HEK293T (cell line): ENCODE measurements around the gene PDZD7.

ENCODE experiments used
- CTCF ChIA-PET: fragments of 350-600 bp; formaldehyde crosslinking; extraction: SDS; loops from one replicate; lab custom pipeline; 2021; ENCODE audit warnings: antibody characterized with exemption, inconsistent platforms; lab: Yijun Ruan, JAX
- POLR2A ChIA-PET: fragments of 350-600 bp; formaldehyde crosslinking; extraction: SDS; loops from one replicate; lab custom pipeline; 2020; ENCODE audit warnings: antibody characterized with exemption, inconsistent platforms; lab: Yijun Ruan, JAX
- DNase-seq: peaks from one replicate; pipeline ENCODE4 v3.0.0; 2012; ENCODE audit warnings: mixed read lengths; ENCODE audit errors: extremely low spot score
- ARNT ChIP-seq: fragments of 450-650 bp; IDR thresholded peaks from 2 replicates; pipeline ENCODE4 v1.6.1; 2017; ENCODE audit warnings: mild to moderate bottlenecking
- BHLHE40 ChIP-seq: fragments of 450-650 bp; IDR thresholded peaks from 2 replicates; pipeline ENCODE4 v1.6.1; 2016; ENCODE audit warnings: mild to moderate bottlenecking, moderate library complexity, borderline replicate concordance
- CTBP1 ChIP-seq: fragments of 450-650 bp; IDR thresholded peaks from 2 replicates; pipeline ENCODE4 v1.6.1; 2016; ENCODE audit warnings: borderline replicate concordance
- ELF4 ChIP-seq: fragments of 450-650 bp; IDR thresholded peaks from 2 replicates; pipeline ENCODE4 v1.6.1; 2017; ENCODE audit warnings: antibody characterized with exemption
- FOXA1 ChIP-seq: fragments of 450-650 bp; IDR thresholded peaks from 2 replicates; pipeline ENCODE4 v1.6.1; 2016; ENCODE audit warnings: mild to moderate bottlenecking
- FOXK2 ChIP-seq: fragments of 450-650 bp; IDR thresholded peaks from 2 replicates; pipeline ENCODE4 v1.6.1; 2016; ENCODE audit warnings: mild to moderate bottlenecking
- FOXM1 ChIP-seq: fragments of 450-650 bp; IDR thresholded peaks from 2 replicates; pipeline ENCODE4 v1.6.1; 2017; ENCODE audit warnings: mild to moderate bottlenecking, borderline replicate concordance
- HDGF ChIP-seq: fragments of 450-650 bp; IDR thresholded peaks from 2 replicates; pipeline ENCODE4 v1.6.1; 2017; ENCODE audit warnings: antibody characterized with exemption, borderline replicate concordance
- L3MBTL2 ChIP-seq: fragments of 450-650 bp; conservative IDR thresholded peaks from 2 replicates; pipeline ENCODE4 v1.6.1; 2016; ENCODE audit warnings: mild to moderate bottlenecking
- LEF1 ChIP-seq: fragments of 450-650 bp; IDR thresholded peaks from 2 replicates; pipeline ENCODE4 v1.6.1; 2017; ENCODE audit warnings: mild to moderate bottlenecking, borderline replicate concordance
- NFRKB ChIP-seq: fragments of 450-650 bp; IDR thresholded peaks from 2 replicates; pipeline ENCODE4 v1.6.1; 2016; ENCODE audit warnings: mild to moderate bottlenecking, moderate library complexity
- SP1 ChIP-seq: fragments of 450-650 bp; IDR thresholded peaks from 2 replicates; pipeline ENCODE4 v1.6.1; 2017
- SUZ12 ChIP-seq: fragments of 450-650 bp; IDR thresholded peaks from 2 replicates; pipeline ENCODE4 v1.6.1; 2016; ENCODE audit warnings: mild to moderate bottlenecking
- TARDBP ChIP-seq: fragments of 450-650 bp; IDR thresholded peaks from 2 replicates; pipeline ENCODE4 v1.6.1; 2016
- ZNF384 ChIP-seq: fragments of 450-650 bp; IDR thresholded peaks from 2 replicates; pipeline ENCODE4 v1.6.1; 2016
- TF ChIP-seq, protein P1 (sequence below): fragments of 450-650 bp; IDR thresholded peaks from 2 replicates; pipeline ENCODE4 v1.6.1; 2016

The PDZD7 gene

DNA sequence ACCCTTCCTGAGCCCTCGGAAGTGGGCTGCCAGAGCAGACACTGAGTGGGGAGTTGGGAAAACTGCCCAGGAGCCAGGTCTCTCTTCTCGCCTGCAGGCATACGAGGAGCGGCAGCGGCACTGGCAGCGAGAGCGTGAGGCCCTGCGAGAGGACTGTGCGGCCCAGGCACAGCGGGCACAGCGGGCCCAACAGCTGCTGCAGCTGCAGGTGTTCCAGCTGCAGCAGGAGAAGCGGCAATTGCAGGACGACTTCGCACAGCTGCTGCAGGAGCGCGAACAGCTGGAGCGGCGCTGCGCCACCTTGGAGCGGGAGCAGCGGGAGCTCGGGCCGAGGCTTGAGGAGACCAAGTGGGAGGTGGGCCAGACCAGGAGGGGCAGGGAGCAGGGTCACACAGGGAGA, 25.6 kb downstream of the PDZD7 start:
- TF ChIP-seq BHLHE40 (no peak), SP1 (no peak), FOXM1 (no peak), HDGF (no peak), ZNF384 (no peak), CTBP1 (no peak), NFRKB (no peak), L3MBTL2 (no peak), ARNT (no peak), FOXK2 (no peak), ELF4 (no peak), LEF1 (no peak), FOXA1 (no peak), SUZ12 (no peak), TARDBP (no peak)
- TF ChIP-seq, protein P1, sequence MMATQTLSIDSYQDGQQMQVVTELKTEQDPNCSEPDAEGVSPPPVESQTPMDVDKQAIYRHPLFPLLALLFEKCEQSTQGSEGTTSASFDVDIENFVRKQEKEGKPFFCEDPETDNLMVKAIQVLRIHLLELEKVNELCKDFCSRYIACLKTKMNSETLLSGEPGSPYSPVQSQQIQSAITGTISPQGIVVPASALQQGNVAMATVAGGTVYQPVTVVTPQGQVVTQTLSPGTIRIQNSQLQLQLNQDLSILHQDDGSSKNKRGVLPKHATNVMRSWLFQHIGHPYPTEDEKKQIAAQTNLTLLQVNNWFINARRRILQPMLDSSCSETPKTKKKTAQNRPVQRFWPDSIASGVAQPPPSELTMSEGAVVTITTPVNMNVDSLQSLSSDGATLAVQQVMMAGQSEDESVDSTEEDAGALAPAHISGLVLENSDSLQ: no peak
- no peak for DNase-seq
- CTCF ChIA-PET: no interaction called here
- POLR2A ChIA-PET: interaction anchor here (1.7 kb wide), 1 partner anchor 18 kb away, joined by 4 read pairs; the partner anchor contains the start of genes MRPL43 and TWNK

DNA sequence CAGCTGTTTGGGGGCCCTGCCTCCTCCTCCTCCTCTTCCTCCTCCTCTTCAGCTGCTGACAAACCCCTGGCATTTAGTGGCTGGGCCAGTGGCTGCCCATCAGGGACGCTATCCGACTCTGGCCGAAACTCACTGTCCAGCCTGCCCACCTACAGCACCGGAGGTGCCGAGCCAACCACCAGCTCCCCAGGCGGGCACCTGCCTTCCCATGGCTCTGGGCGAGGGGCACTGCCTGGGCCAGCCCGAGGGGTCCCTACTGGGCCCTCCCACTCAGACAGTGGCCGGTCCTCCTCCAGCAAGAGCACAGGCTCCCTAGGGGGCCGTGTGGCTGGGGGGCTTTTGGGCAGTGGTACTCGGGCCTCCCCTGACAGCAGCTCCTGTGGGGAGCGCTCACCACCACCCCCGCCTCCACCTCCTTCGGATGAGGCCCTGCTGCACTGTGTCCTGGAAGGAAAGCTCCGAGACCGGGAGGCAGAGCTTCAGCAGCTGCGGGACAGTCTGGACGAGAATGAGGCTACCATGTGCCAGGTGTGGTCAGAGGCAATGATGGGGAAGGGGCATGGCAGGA, 27.2 kb downstream of the PDZD7 start:
- ChIA-PET CTCF (interaction anchor here (0.6 to 1.9 kb wide), 2 partner anchors 8 to 37 kb away, joined by 3 to 9 read pairs; no protein-coding TSS in a partner anchor), POLR2A (interaction anchor here (1.6 kb wide), 1 partner anchor 58 kb away, joined by 4 read pairs; the partner anchor contains the start of gene KAZALD1)

DNA sequence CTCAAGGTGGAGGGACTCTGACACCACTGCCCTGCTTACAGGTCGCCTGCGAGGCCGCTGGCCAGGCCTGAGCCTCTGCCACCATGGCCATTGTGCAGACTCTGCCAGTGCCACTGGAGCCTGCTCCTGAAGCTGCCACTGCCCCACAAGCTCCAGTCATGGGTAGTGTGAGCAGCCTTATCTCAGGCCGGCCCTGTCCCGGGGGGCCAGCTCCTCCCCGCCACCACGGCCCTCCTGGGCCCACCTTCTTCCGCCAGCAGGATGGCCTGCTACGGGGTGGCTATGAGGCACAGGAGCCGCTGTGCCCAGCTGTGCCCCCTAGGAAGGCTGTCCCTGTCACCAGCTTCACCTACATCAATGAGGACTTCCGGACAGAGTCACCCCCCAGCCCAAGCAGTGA, 28.5 kb downstream of the PDZD7 start:
- DNase-seq: no peak
- ChIA-PET CTCF (interaction anchor here (0.7 to 1.9 kb wide), 3 partner anchors 9 to 16 kb away, joined by 3 to 9 read pairs (median 5); no protein-coding TSS in a partner anchor), POLR2A (interaction anchor here (1.0 to 1.6 kb wide), 2 partner anchors 40 to 59 kb away, joined by 4 read pairs; partner anchors contain the start of gene KAZALD1)
- no peak for TF ChIP-seq FOXK2
- TF ChIP-seq L3MBTL2: no peak
- TF ChIP-seq FOXA1: no peak
- no peak for TF ChIP-seq FOXM1
- no peak for TF ChIP-seq BHLHE40
- no peak for TF ChIP-seq ARNT

More for the DNA sequence above, 27.2 kb downstream of the PDZD7 start:
- TF ChIP-seq LEF1: no peak
- TF ChIP-seq, protein P1: no peak
- no peak for TF ChIP-seq FOXK2
- TF ChIP-seq ARNT: no peak
- TF ChIP-seq FOXM1: no peak
- TF ChIP-seq SUZ12: no peak
- no peak for TF ChIP-seq L3MBTL2
- TF ChIP-seq BHLHE40: no peak
- TF ChIP-seq TARDBP: no peak
- DNase-seq: no peak

DNA sequence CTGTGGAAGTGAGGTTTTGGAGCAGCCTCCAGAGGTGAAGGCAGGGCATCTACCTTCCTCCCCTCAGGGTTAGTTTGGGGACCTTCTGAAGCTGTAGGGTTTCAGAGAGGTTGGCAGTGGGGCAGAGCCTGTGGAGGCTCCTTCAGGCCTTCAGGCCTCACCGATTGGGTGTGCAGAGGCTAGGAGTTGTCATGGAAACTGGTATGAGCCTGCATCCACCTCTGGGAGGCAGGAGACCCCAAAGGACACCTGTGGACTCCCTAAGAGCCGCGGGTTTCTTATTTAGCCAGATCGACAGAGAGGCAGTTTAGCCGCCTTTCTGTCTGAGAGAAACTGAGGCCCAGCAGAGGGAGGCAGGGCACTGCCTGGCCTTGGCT, 29.3 kb downstream of the PDZD7 start:
- ChIA-PET CTCF (interaction anchor here (1.0 to 2.8 kb wide), 3 partner anchors 10 to 17 kb away, joined by 5 to 12 read pairs (median 7); no protein-coding TSS in a partner anchor), POLR2A (no interaction called here)
- TF ChIP-seq FOXK2 (no peak), HDGF (no peak), CTBP1 (no peak), LEF1 (no peak), TARDBP (no peak), SP1 (no peak), BHLHE40 (no peak), FOXA1 (no peak), L3MBTL2 (no peak), ARNT (no peak), SUZ12 (no peak), ELF4 (no peak), NFRKB (no peak), ZNF384 (no peak), FOXM1 (no peak)
- TF ChIP-seq, protein P1: no peak
- DNase-seq: no peak

DNA sequence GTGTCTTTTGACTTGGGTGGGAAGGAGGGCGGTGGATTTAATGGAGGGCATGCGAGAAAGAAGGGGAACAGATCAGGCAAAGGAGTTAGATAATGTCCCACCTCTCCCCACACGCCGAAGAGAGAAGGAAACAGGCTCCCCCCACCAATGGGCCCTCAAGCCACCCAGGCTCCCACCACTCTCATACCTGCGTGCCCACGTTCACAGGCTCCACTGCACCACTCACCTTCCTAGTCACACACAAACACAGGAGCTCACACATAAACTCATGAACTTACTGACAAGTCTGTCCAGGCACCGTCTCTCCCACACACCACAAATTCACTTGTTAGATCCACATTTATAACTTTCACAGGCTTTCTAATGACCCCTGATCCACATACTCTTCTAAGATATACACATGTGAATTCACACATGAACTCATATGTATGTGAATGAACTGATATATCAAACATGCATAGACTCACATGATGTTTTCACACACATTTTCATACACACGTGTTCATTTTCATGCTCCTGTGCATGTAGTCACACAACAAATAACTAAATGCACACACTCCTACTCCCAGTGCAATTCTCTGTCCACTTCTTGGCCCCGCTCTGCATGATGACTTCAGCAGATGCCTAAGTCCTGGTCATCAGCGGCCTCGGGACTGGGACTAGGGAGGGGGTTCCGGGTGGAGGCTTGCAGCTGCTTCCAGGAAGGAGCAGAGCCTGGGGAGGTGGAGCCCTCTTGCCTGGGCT, 29.8 kb downstream of the PDZD7 start:
- POLR2A ChIA-PET: no interaction called here

More for the DNA sequence above, 29.8 kb downstream of the PDZD7 start:
- no peak for DNase-seq
- TF ChIP-seq, protein P1: no peak
- TF ChIP-seq SP1: no peak
- TF ChIP-seq FOXM1: no peak
- CTCF ChIA-PET: interaction anchor here (1.0 to 2.8 kb wide), 4 partner anchors 10 to 18 kb away, joined by 3 to 12 read pairs (median 6); no protein-coding TSS in a partner anchor
